Neural progenitor cell (in vitro differentiated cells): ENCODE data around the gene FBXW11. TPM values are rescaled to one million over a fixed set of nuclear protein-coding genes. Genes with fewer than 3 reads are reported as not detected.

ENCODE experiments used
- DNase-seq: peaks from one replicate; pipeline ENCODE4 v3.0.0-alpha.2; 2016; ENCODE audit warnings: low spot score
- H2AFZ ChIP-seq: fragments of 200-600 bp; sonication (generic); replicated peaks from 2 replicates; pipeline ENCODE4 v1.6.1; 2016; ENCODE audit warnings: antibody characterized with exemption
- H3F3A ChIP-seq: fragments of 200-600 bp; sonication (generic); 2 replicates; pipeline ENCODE4 v1.6.1; 2016; ENCODE audit warnings: antibody characterized with exemption, low read depth
- H3K27ac ChIP-seq: fragments of 200-600 bp; sonication (generic); 2 replicates; pipeline ENCODE4 v1.5.1; 2016; ENCODE audit warnings: mild to moderate bottlenecking
- H3K27me3 ChIP-seq: fragments of 200-600 bp; sonication (generic); 2 replicates; pipeline ENCODE4 v1.6.1; 2016; ENCODE audit warnings: mild to moderate bottlenecking, moderate library complexity
- H3K36me3 ChIP-seq: fragments of 200-600 bp; sonication (generic); 2 replicates; pipeline ENCODE4 v1.5.1; 2016
- H3K4me1 ChIP-seq: fragments of 200-600 bp; sonication (generic); 2 replicates; pipeline ENCODE4 v1.6.1; 2016; ENCODE audit warnings: mixed run types
- H3K4me2 ChIP-seq: fragments of 200-600 bp; sonication (generic); 2 replicates; pipeline ENCODE4 v1.6.1; 2016
- H3K4me3 ChIP-seq: fragments of 200-600 bp; sonication (generic); 2 replicates; pipeline ENCODE4 v1.5.1; 2016
- H3K79me2 ChIP-seq: fragments of 200-600 bp; sonication (generic); 2 replicates; pipeline ENCODE4 v1.6.1; 2016; ENCODE audit warnings: low read depth
- H3K9ac ChIP-seq: fragments of 200-600 bp; sonication (generic); 2 replicates; pipeline ENCODE4 v1.6.1; 2016
- H3K9me3 ChIP-seq: fragments of 200-600 bp; sonication (generic); 2 replicates; pipeline ENCODE4 v1.5.1; 2016; ENCODE audit warnings: low read depth
- H4K20me1 ChIP-seq: fragments of 200-600 bp; sonication (generic); 2 replicates; pipeline ENCODE4 v1.6.1; 2016; ENCODE audit warnings: low read depth
- H3K27ac Mint-ChIP-seq: 3 replicates; pipeline ENCODE4 v1.8.0; 2021; ENCODE audit warnings: mixed read lengths
- H3K27me3 Mint-ChIP-seq: 2 replicates; pipeline ENCODE4 v1.8.0; 2022; ENCODE audit warnings: low read depth, mild to moderate bottlenecking, inconsistent platforms, moderate library complexity, mixed read lengths; ENCODE audit not compliant: insufficient read depth
- H3K36me3 Mint-ChIP-seq: 3 replicates; pipeline ENCODE4 v1.8.0; 2021; ENCODE audit warnings: mixed read lengths
- H3K4me1 Mint-ChIP-seq: 3 replicates; pipeline ENCODE4 v1.8.0; 2021; ENCODE audit warnings: mixed read lengths
- H3K4me3 Mint-ChIP-seq: 3 replicates; pipeline ENCODE4 v1.8.0; 2021; ENCODE audit warnings: mild to moderate bottlenecking, moderate library complexity, mixed read lengths
- H3K9me3 Mint-ChIP-seq: 3 replicates; pipeline ENCODE4 v1.8.0; 2020; ENCODE audit warnings: mixed read lengths
- CTCF ChIP-seq: fragments of 200-600 bp; sonication (generic); IDR thresholded peaks from 2 replicates; pipeline ENCODE4 v1.5.1; 2017; ENCODE audit warnings: antibody characterized with exemption, mild to moderate bottlenecking
- EZH2 ChIP-seq: fragments of 200-600 bp; sonication (generic); IDR thresholded peaks from 2 replicates; pipeline ENCODE4 v1.6.1; 2017; ENCODE audit warnings: antibody characterized with exemption, mild to moderate bottlenecking, moderate library complexity
- EZH2phosphoT487 ChIP-seq: fragments of 200-600 bp; sonication (generic); IDR thresholded peaks from 2 replicates; pipeline ENCODE4 v1.6.1; 2017; ENCODE audit warnings: antibody characterized with exemption
- total RNA-seq: library from RNA; depleted of rRNA; stranded (reverse); fragments of >200 nt; gene quantifications from 2 replicates; pipeline ENCODE4 v1.2.3, GENCODE V29; 2015; ENCODE audit warnings: low replicate concordance

Gene FBXW11
- total RNA-seq, 1 donor from 2014 or later, result 79.1 TPM

- Mint-ChIP-seq H3K27ac (no peak overlapping the region), H3K4me3 (no peak overlapping the region), H3K27me3 (peaks cover 4% of the 10 kb centered on the region), H3K9me3 (peaks cover 2% of the 10 kb centered on the region), H3K4me1 (peaks cover 2% of the 10 kb centered on the region), H3K36me3 (no peaks in the 10 kb centered on the region)
- TF ChIP-seq EZH2phosphoT487, result no peak
- no peak for TF ChIP-seq CTCF
- no peak for TF ChIP-seq EZH2
- Histone ChIP-seq H3K4me3 (no peak overlapping the region), H3K27me3 (no peaks in the 10 kb centered on the region), H3K9ac (no peak overlapping the region), H2AFZ (no peak overlapping the region), H4K20me1 (no peaks in the 10 kb centered on the region), H3K27ac (no peak overlapping the region), H3K4me2 (no peak overlapping the region), H3K4me1 (peaks cover 3% of the 10 kb centered on the region), H3K79me2 (no peaks in the 10 kb centered on the region), H3F3A (no peaks in the 10 kb centered on the region), H3K9me3 (no peaks in the 10 kb centered on the region), H3K36me3 (no peaks in the 10 kb centered on the region)
- no peak for DNase-seq
Measured at GRCh38 chr5:171832775-171833174, 173.7 kb downstream of the FBXW11 start.

- H3K4me3 ChIP-seq, result no peak overlapping the region
- no peak overlapping the region for H3K27ac ChIP-seq
- TF ChIP-seq EZH2 (no peak), EZH2phosphoT487 (no peak), CTCF (no peak)
- H3K79me2 ChIP-seq, result no peaks in the 10 kb centered on the region
- no peaks in the 10 kb centered on the region for H3K36me3 ChIP-seq
- no peak for DNase-seq
- H3K4me1 ChIP-seq, result peaks cover 3% of the 10 kb centered on the region
- H3K4me2 ChIP-seq, result no peak overlapping the region
- no peak overlapping the region for H3K27ac Mint-ChIP-seq
- no peaks in the 10 kb centered on the region for H4K20me1 ChIP-seq
- H3K4me1 Mint-ChIP-seq, result peaks cover 2% of the 10 kb centered on the region
- H3K9ac ChIP-seq, result no peak overlapping the region
- no peaks in the 10 kb centered on the region for H3F3A ChIP-seq
- H3K27me3 ChIP-seq, result no peaks in the 10 kb centered on the region
- no peak overlapping the region for H3K4me3 Mint-ChIP-seq
- H3K27me3 Mint-ChIP-seq, result peaks cover 7% of the 10 kb centered on the region
- no peak overlapping the region for H2AFZ ChIP-seq
- H3K9me3 Mint-ChIP-seq, result peaks cover 2% of the 10 kb centered on the region
- no peaks in the 10 kb centered on the region for H3K36me3 Mint-ChIP-seq
- H3K9me3 ChIP-seq, result no peaks in the 10 kb centered on the region
Measured at GRCh38 chr5:171830686-171831085, 175.8 kb downstream of the FBXW11 start.

GRCh38 chr5:171827162-171827561 is 179.3 kb downstream of the FBXW11 start:
- H3K9me3 Mint-ChIP-seq, result peaks cover 2% of the 10 kb centered on the region

More at GRCh38 chr5:171827162-171827561, 179.3 kb downstream of the FBXW11 start:
- Histone ChIP-seq H3F3A (no peaks in the 10 kb centered on the region), H3K4me2 (no peak overlapping the region), H3K4me1 (no peaks in the 10 kb centered on the region), H3K9me3 (no peaks in the 10 kb centered on the region), H3K27ac (no peak overlapping the region), H3K27me3 (no peaks in the 10 kb centered on the region), H3K79me2 (no peaks in the 10 kb centered on the region), H3K36me3 (no peaks in the 10 kb centered on the region), H3K4me3 (no peak overlapping the region), H3K9ac (no peak overlapping the region), H4K20me1 (no peaks in the 10 kb centered on the region), H2AFZ (no peak overlapping the region)
- no peak overlapping the region for H3K27ac Mint-ChIP-seq
- H3K4me3 Mint-ChIP-seq, result no peak overlapping the region
- no peak for DNase-seq
- H3K36me3 Mint-ChIP-seq, result no peaks in the 10 kb centered on the region
- TF ChIP-seq EZH2phosphoT487 (no peak), EZH2 (no peak), CTCF (no peak)
- peaks cover 8% of the 10 kb centered on the region for H3K27me3 Mint-ChIP-seq
- no peaks in the 10 kb centered on the region for H3K4me1 Mint-ChIP-seq
